Progenitor cell of endocrine pancreas (in vitro differentiated cells): ENCODE measurements around the gene ITGB3. TPM values are rescaled to one million over a fixed set of nuclear protein-coding genes. Genes with fewer than 3 reads are reported as not detected.

Source experiments
- DNase-seq: peaks from one replicate; pipeline ENCODE4 v3.0.0; 2021; ENCODE audit warnings: low spot score; ENCODE audit not compliant: unreplicated experiment
- H3K27ac Mint-ChIP-seq: 2 replicates; pipeline ENCODE4 v1.8.0; 2021; ENCODE audit warnings: mild to moderate bottlenecking, moderate library complexity, mixed read lengths
- H3K27me3 Mint-ChIP-seq: 2 replicates; pipeline ENCODE4 v1.8.0; 2021; ENCODE audit warnings: mixed read lengths
- H3K36me3 Mint-ChIP-seq: 2 replicates; pipeline ENCODE4 v1.8.0; 2022; ENCODE audit warnings: mixed read lengths; ENCODE audit not compliant: insufficient read depth
- H3K4me1 Mint-ChIP-seq: 2 replicates; pipeline ENCODE4 v1.8.0; 2021; ENCODE audit warnings: low read depth, mixed read lengths
- H3K4me3 Mint-ChIP-seq: 2 replicates; pipeline ENCODE4 v1.8.0; 2021; ENCODE audit warnings: low read depth, mild to moderate bottlenecking, moderate library complexity, mixed read lengths
- H3K9me3 Mint-ChIP-seq: 2 replicates; pipeline ENCODE4 v1.8.0; 2021; ENCODE audit warnings: low read depth, mixed read lengths
- CTCF ChIP-seq: fragments of 200-600 bp; sonication (generic); IDR thresholded peaks from one replicate; pipeline ENCODE4 v1.5.0; 2021; ENCODE audit warnings: antibody characterized with exemption, mild to moderate bottlenecking; ENCODE audit not compliant: unreplicated experiment
- total RNA-seq: library from RNA; stranded (reverse); gene quantifications from 2 replicates; pipeline ENCODE4 v1.2.1, GENCODE V29; 2021

Gene ITGB3
- total RNA-seq, 1 donor from 2014 or later, result not detected

- Mint-ChIP-seq H3K27me3 (peaks cover 4% of the 10 kb centered on the region), H3K4me3 (no peak overlapping the region), H3K4me1 (peaks cover 32% of the 10 kb centered on the region), H3K36me3 (peaks cover 5% of the 10 kb centered on the region), H3K9me3 (peaks cover 10% of the 10 kb centered on the region), H3K27ac (no peak overlapping the region)
- no peak for DNase-seq
- no peak for TF ChIP-seq CTCF
These were observed 33.8 kb upstream of the ITGB3 start for GRCh38 chr17:47219621-47220475.

- H3K4me3 Mint-ChIP-seq, result no peak overlapping the region
- H3K36me3 Mint-ChIP-seq, result peaks cover 5% of the 10 kb centered on the region
- H3K27ac Mint-ChIP-seq, result no peak overlapping the region
- no peak for DNase-seq
- peaks cover 4% of the 10 kb centered on the region for H3K27me3 Mint-ChIP-seq
- peaks cover 32% of the 10 kb centered on the region for H3K4me1 Mint-ChIP-seq
- TF ChIP-seq CTCF, result no peak
- H3K9me3 Mint-ChIP-seq, result peaks cover 10% of the 10 kb centered on the region
These were observed 33.1 kb upstream of the ITGB3 start for GRCh38 chr17:47220531-47220999.

- Mint-ChIP-seq H3K4me1 (peaks cover 32% of the 10 kb centered on the region), H3K27me3 (peaks cover 4% of the 10 kb centered on the region), H3K4me3 (no peak overlapping the region), H3K27ac (no peak overlapping the region), H3K9me3 (peaks cover 10% of the 10 kb centered on the region), H3K36me3 (peaks cover 5% of the 10 kb centered on the region)
- TF ChIP-seq CTCF, result no peak
- no peak for DNase-seq
These were observed 32.5 kb upstream of the ITGB3 start for GRCh38 chr17:47221154-47221553.

- TF ChIP-seq CTCF, result no peak
- no peak for DNase-seq
- H3K4me3 Mint-ChIP-seq, result no peak overlapping the region
- H3K9me3 Mint-ChIP-seq, result peaks cover 10% of the 10 kb centered on the region
- H3K36me3 Mint-ChIP-seq, result peaks cover 5% of the 10 kb centered on the region
- H3K4me1 Mint-ChIP-seq, result peaks cover 32% of the 10 kb centered on the region
- no peak overlapping the region for H3K27ac Mint-ChIP-seq
- H3K27me3 Mint-ChIP-seq, result peaks cover 4% of the 10 kb centered on the region
These were observed 31.6 kb upstream of the ITGB3 start for GRCh38 chr17:47222047-47222446.

GRCh38 chr17:47223007-47223406 lies 30.6 kb upstream of the ITGB3 start:
- peaks cover 10% of the 10 kb centered on the region for H3K9me3 Mint-ChIP-seq
- no peak for DNase-seq
- TF ChIP-seq CTCF, result no peak
- H3K27ac Mint-ChIP-seq, result no peak overlapping the region
- peaks cover 4% of the 10 kb centered on the region for H3K27me3 Mint-ChIP-seq
- H3K4me3 Mint-ChIP-seq, result no peak overlapping the region
- peaks cover 5% of the 10 kb centered on the region for H3K36me3 Mint-ChIP-seq
- H3K4me1 Mint-ChIP-seq, result peaks cover 32% of the 10 kb centered on the region
